Measurements from ENCODE around the gene KLHL1.

DNA sequence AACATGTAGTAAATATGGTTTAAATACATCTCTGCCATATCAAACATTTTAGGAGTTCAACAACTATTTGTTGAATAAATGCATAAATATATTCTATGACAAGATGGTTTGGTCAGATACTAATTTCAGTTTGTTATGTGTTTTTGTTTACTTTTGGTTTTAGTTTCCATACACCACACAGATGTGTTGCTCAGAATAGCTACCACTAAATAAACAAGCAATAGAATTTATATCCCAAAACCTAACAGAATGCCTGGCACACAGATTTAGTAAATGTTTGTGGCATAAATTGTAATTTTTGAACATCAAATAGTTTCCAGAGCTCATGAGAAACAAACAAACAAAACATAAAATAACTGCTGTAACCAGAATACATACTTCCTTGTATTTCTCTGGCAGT, 127.5 kb downstream of the KLHL1 start:
- no peak for TF ChIP-seq MTA3 (IDR thresholded peaks at IDR 0.05; ENCODE audit: borderline replicate concordance)
- TF ChIP-seq, protein P1, sequence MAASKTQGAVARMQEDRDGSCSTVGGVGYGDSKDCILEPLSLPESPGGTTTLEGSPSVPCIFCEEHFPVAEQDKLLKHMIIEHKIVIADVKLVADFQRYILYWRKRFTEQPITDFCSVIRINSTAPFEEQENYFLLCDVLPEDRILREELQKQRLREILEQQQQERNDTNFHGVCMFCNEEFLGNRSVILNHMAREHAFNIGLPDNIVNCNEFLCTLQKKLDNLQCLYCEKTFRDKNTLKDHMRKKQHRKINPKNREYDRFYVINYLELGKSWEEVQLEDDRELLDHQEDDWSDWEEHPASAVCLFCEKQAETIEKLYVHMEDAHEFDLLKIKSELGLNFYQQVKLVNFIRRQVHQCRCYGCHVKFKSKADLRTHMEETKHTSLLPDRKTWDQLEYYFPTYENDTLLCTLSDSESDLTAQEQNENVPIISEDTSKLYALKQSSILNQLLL (CRISPR knock-in tag; IDR thresholded peaks at IDR 0.05; ENCODE audit: borderline replicate concordance), result no peak
- TF ChIP-seq, protein P2, sequence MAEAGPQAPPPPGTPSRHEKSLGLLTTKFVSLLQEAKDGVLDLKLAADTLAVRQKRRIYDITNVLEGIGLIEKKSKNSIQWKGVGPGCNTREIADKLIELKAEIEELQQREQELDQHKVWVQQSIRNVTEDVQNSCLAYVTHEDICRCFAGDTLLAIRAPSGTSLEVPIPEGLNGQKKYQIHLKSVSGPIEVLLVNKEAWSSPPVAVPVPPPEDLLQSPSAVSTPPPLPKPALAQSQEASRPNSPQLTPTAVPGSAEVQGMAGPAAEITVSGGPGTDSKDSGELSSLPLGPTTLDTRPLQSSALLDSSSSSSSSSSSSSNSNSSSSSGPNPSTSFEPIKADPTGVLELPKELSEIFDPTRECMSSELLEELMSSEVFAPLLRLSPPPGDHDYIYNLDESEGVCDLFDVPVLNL (CRISPR knock-in tag; IDR thresholded peaks at IDR 0.05; ENCODE audit: low read depth), result no peak
